T-cell (primary cell): ENCODE measurements around the gene CORO7. TPM values are rescaled to one million over a fixed set of nuclear protein-coding genes. Genes with fewer than 3 reads are reported as not detected.

Source experiments
- ATAC-seq, 4 experiments: fragments of 200-7000 bp in 3 of 4; fragments of 150-1000 bp in 1 of 4; cut with Tn5 transposase; replicated peaks in 1 of 4; 1 replicate in 3 of 4; 2 replicates in 1 of 4; pipeline ENCODE4 v1.10.0; 2021; ENCODE audit warnings: moderate library complexity in 3 of 4, mild to moderate bottlenecking in 2 of 4, moderate number of reproducible peaks in 1 of 4
- CTCF ChIA-PET, 2 donors: fragments of 300-600 bp; sonication (Branson Sonifier 250); formaldehyde crosslinking; loops; one replicate each; lab custom pipeline; 2022; ENCODE audit warnings: antibody characterized with exemption in 2 of 2; lab: Charles Lee
- POLR2A ChIA-PET, 2 donors: fragments of 300-600 bp; sonication (Branson Sonifier 250); formaldehyde crosslinking; loops; one replicate each; lab custom pipeline; 2022; ENCODE audit warnings: antibody characterized with exemption in 2 of 2; lab: Charles Lee
- DNase-seq, 35 experiments: peaks; one replicate each; pipeline versions ENCODE4 v3.0.0 to v3.0.0-alpha.2; 2013 to 2023
- H3K27ac ChIP-seq: one replicate; pipeline ENCODE4 v1.5.1; 2013; ENCODE audit warnings: low read length
- H3K27me3 ChIP-seq, 2 experiments: replicated peaks in 1 of 2; 1 replicate in 1 of 2; 2 replicates in 1 of 2; pipeline versions ENCODE4 v1.6.1 to v1.7.0; 2013; ENCODE audit warnings: low read length in 1 of 2, mixed read lengths in 1 of 2; ENCODE audit not compliant: control insufficient read depth in 2 of 2, insufficient read depth in 2 of 2; ENCODE audit errors: extremely low read depth in 1 of 2
- H3K36me3 ChIP-seq, 2 donors: 1 replicate in 1 of 2; 2 replicates in 1 of 2; pipeline versions ENCODE4 v1.6.1 to v1.7.0; 2013; ENCODE audit warnings: low read length in 1 of 2; ENCODE audit not compliant: control insufficient read depth in 2 of 2, insufficient read depth in 1 of 2; ENCODE audit errors: extremely low read depth in 1 of 2
- H3K4me1 ChIP-seq, 2 experiments: 1 replicate in 1 of 2; 2 replicates in 1 of 2; pipeline versions ENCODE4 v1.6.1 to v1.7.0; 2013; ENCODE audit warnings: low read length in 2 of 2, mixed read lengths in 1 of 2; ENCODE audit not compliant: insufficient read depth in 2 of 2, control insufficient read depth in 1 of 2; ENCODE audit errors: extremely low read depth in 1 of 2
- H3K4me3 ChIP-seq, 2 donors: 1 replicate in 1 of 2; 2 replicates in 1 of 2; pipeline versions ENCODE4 v1.5.1 to v1.7.0; 2013; ENCODE audit warnings: mild to moderate bottlenecking in 2 of 2, low read length in 1 of 2, moderate library complexity in 1 of 2; ENCODE audit not compliant: control insufficient read depth in 1 of 2; ENCODE audit errors: extremely low read depth in 1 of 2
- H3K9me3 ChIP-seq: 2 replicates; pipeline ENCODE4 v1.7.0; 2013
- H3K27ac Mint-ChIP-seq, 2 donors: one replicate each; pipeline ENCODE4 v1.8.0; 2020 to 2021; ENCODE audit warnings: mild to moderate bottlenecking in 2 of 2, mixed read lengths in 2 of 2
- H3K27me3 Mint-ChIP-seq, 2 donors: one replicate each; pipeline ENCODE4 v1.8.0; 2021 to 2022; ENCODE audit warnings: mixed read lengths in 2 of 2
- H3K36me3 Mint-ChIP-seq: one replicate; pipeline ENCODE4 v1.8.0; 2021; ENCODE audit warnings: mixed read lengths
- H3K4me1 Mint-ChIP-seq, 3 donors: one replicate each; pipeline ENCODE4 v1.8.0; 2020 to 2022; ENCODE audit warnings: mixed read lengths in 3 of 3, mild to moderate bottlenecking in 1 of 3
- H3K4me3 Mint-ChIP-seq, 3 donors: one replicate each; pipeline ENCODE4 v1.8.0; 2020 to 2022; ENCODE audit warnings: mild to moderate bottlenecking in 3 of 3, mixed read lengths in 3 of 3, moderate library complexity in 3 of 3
- H3K9me3 Mint-ChIP-seq, 3 donors: one replicate each; pipeline ENCODE4 v1.8.0; 2020 to 2022; ENCODE audit warnings: mixed read lengths in 3 of 3
- WGBS: methylation state at CpG from one replicate; pipeline ENCODE4 v1.1.5; 2013; ENCODE audit warnings: missing lambda C conversion rate; ENCODE audit not compliant: insufficient coverage; 5-methylcytosine and 5-hydroxymethylcytosine counted together
- total RNA-seq, 35 experiments: library from RNA in 6 of 35; stranded (reverse) in 6 of 35; fragments of 120-200 nt in 1 of 35; gene quantifications; one replicate each; pipeline versions ENCODE4 v1.2.1 to v1.2.4 and lab custom pipeline; 2013 to 2026

Gene CORO7
- total RNA-seq, 5 donors from 2014 or later (not counting 1 experiment from before 2014, with no cell fraction given), result 213 to 675 (median 230) TPM

GRCh38 chr16:4323845-4324488, 92.4 kb downstream of the CORO7 start:
- peaks cover 0 to 26% of the 10 kb centered on the region in 2 experiments for H3K4me1 ChIP-seq
- Mint-ChIP-seq H3K27me3 (peaks cover 0 to 5% of the 10 kb centered on the region in 2 donors), H3K4me1 (peaks cover 0 to 9% (median 9%) of the 10 kb centered on the region in 3 donors), H3K4me3 (no peak overlapping the region), H3K27ac (no peak overlapping the region), H3K9me3 (no peaks in the 10 kb centered on the region), H3K36me3 (no peaks in the 10 kb centered on the region)
- ChIA-PET POLR2A (no interaction called here), CTCF (interaction anchor here in 1 of 2 donors (1.1 kb wide), 1 partner anchor 12 kb away, joined by 3 read pairs; no protein-coding TSS in a partner anchor)
- no peak for DNase-seq
- no peaks in the 10 kb centered on the region for H3K9me3 ChIP-seq
- H3K36me3 ChIP-seq, result no peaks in the 10 kb centered on the region
- 94% methylated on average over 3 of the region's 12 CpGs for WGBS
- H3K27me3 ChIP-seq, result peaks cover 0 to 42% of the 10 kb centered on the region in 2 experiments
- no peak overlapping the region for H3K4me3 ChIP-seq
- ATAC-seq, result no peak
- no peak overlapping the region for H3K27ac ChIP-seq

- ATAC-seq, result no peak
- H3K36me3 Mint-ChIP-seq, result no peaks in the 10 kb centered on the region
- H3K4me3 Mint-ChIP-seq, result no peak overlapping the region
- Histone ChIP-seq H3K27me3 (peaks cover 0 to 42% of the 10 kb centered on the region in 2 experiments), H3K4me1 (peaks cover 0 to 28% of the 10 kb centered on the region in 2 experiments), H3K4me3 (no peak overlapping the region), H3K9me3 (no peaks in the 10 kb centered on the region), H3K27ac (no peak overlapping the region), H3K36me3 (no peaks in the 10 kb centered on the region)
- 90% methylated on average over 14 of the region's 21 CpGs for WGBS
- CTCF ChIA-PET, result interaction anchor here (1.0 to 1.1 kb wide), 2 partner anchors 11 to 13 kb away, joined by 3 to 4 read pairs; no protein-coding TSS in a partner anchor
- H3K27me3 Mint-ChIP-seq, result peaks cover 0 to 3% of the 10 kb centered on the region in 2 donors
- no peak for DNase-seq
- peaks cover 0 to 7% (median 6%) of the 10 kb centered on the region in 3 donors for H3K4me1 Mint-ChIP-seq
- no peak overlapping the region for H3K27ac Mint-ChIP-seq
- no peaks in the 10 kb centered on the region for H3K9me3 Mint-ChIP-seq
- POLR2A ChIA-PET, result no interaction called here
These were observed 93.1 kb downstream of the CORO7 start for GRCh38 chr16:4323071-4323844.

GRCh38 chr16:4322121-4323052, 94.0 kb downstream of the CORO7 start:
- Histone ChIP-seq H3K9me3 (no peaks in the 10 kb centered on the region), H3K27ac (no peak overlapping the region), H3K36me3 (no peaks in the 10 kb centered on the region), H3K27me3 (peaks cover 0 to 45% of the 10 kb centered on the region in 2 experiments), H3K4me3 (no peak overlapping the region), H3K4me1 (peaks cover 0 to 22% of the 10 kb centered on the region in 2 experiments)
- Mint-ChIP-seq H3K27me3 (peaks cover 0 to 2% of the 10 kb centered on the region in 2 donors), H3K9me3 (no peaks in the 10 kb centered on the region), H3K4me3 (no peak overlapping the region), H3K4me1 (peaks cover 0 to 5% (median 4%) of the 10 kb centered on the region in 3 donors), H3K27ac (no peak overlapping the region), H3K36me3 (no peaks in the 10 kb centered on the region)
- ChIA-PET POLR2A (no interaction called here), CTCF (interaction anchor here in 1 of 2 donors (1.0 kb wide), 1 partner anchor 12 kb away, joined by 4 read pairs; no protein-coding TSS in a partner anchor)
- ATAC-seq (no peak), DNase-seq (no peak)
- WGBS, result 94% methylated on average over 23 of the region's 30 CpGs

GRCh38 chr16:4321286-4322120, 94.9 kb downstream of the CORO7 start:
- peaks cover 0 to 23% of the 10 kb centered on the region in 2 experiments for H3K4me1 ChIP-seq
- peaks cover 0 to 48% of the 10 kb centered on the region in 2 experiments for H3K27me3 ChIP-seq
- ChIA-PET POLR2A (no interaction called here), CTCF (no interaction called here)
- Mint-ChIP-seq H3K9me3 (no peaks in the 10 kb centered on the region), H3K36me3 (no peaks in the 10 kb centered on the region), H3K4me1 (peaks cover 0 to 5% (median 4%) of the 10 kb centered on the region in 3 donors), H3K27ac (no peak overlapping the region), H3K4me3 (no peak overlapping the region), H3K27me3 (peaks cover 0 to 2% of the 10 kb centered on the region in 2 donors)
- DNase-seq, result no peak
- H3K4me3 ChIP-seq, result no peak overlapping the region
- no peak for ATAC-seq
- no peaks in the 10 kb centered on the region for H3K9me3 ChIP-seq
- H3K36me3 ChIP-seq, result no peaks in the 10 kb centered on the region
- H3K27ac ChIP-seq, result no peak overlapping the region
- 87% methylated on average over 11 of the region's 19 CpGs for WGBS

- ATAC-seq (no peak), DNase-seq (no peak)
- Mint-ChIP-seq H3K27me3 (peaks cover 0 to 2% of the 10 kb centered on the region in 2 donors), H3K4me3 (no peak overlapping the region), H3K27ac (no peak overlapping the region), H3K36me3 (no peaks in the 10 kb centered on the region), H3K9me3 (no peaks in the 10 kb centered on the region), H3K4me1 (peaks cover 0 to 5% (median 4%) of the 10 kb centered on the region in 3 donors)
- Histone ChIP-seq H3K27me3 (peaks cover 0 to 47% of the 10 kb centered on the region in 2 experiments), H3K4me3 (no peak overlapping the region), H3K4me1 (peaks cover 0 to 26% of the 10 kb centered on the region in 2 experiments), H3K36me3 (no peaks in the 10 kb centered on the region), H3K9me3 (no peaks in the 10 kb centered on the region), H3K27ac (no peak overlapping the region)
- CTCF ChIA-PET, result no interaction called here
- POLR2A ChIA-PET, result no interaction called here
- 81% methylated on average over 10 of the region's 16 CpGs for WGBS
These were observed 95.7 kb downstream of the CORO7 start for GRCh38 chr16:4320571-4321137.
